ENCODE results near the gene C5orf15.
"Not testable (repeated sequence)": the region's sequence is repeated elsewhere in the genome, so short reads cannot be mapped to it uniquely, and the experiment has no call there.

C5orf15 gene

DNA sequence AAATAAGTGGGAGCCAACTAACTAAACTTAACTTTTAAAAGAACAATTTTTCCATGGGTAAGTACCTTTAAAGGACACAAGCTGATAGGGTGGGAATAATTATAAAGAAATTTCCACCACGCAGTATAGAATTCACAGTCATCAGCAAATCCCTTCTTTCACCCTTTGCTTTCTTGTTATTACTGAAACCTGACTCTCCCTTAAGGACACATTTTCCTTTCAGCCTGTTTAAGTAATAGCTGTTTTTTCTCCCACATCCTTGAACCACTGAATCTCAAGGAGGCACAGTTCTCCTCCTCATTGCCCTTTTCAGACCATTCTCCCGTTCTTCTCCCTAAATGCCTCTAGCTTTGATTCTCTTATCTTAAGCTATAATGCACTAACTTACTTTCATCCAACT, 6.3 kb downstream of the C5orf15 start:
- DNase-seq: no peak

DNA sequence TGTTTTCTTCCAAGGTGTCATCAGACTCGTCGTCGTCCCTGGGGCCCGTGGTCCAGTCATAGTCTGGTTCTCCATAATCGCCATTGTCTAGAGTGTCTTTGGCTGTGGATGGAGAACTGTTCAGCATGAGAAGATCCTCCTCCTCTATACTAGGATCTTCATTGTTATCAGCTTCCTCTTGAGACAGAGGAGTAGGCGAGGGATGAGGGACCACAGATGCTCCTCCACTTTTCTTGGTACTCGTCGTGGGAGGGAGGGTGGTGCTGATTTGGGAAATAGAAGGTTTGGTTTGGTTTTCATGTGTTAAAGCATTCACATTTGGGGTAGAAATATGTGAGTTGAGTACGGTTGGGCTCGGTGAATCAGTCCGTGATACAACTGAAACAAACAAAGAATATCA, 8.8 kb downstream of the C5orf15 start:
- DNase-seq: no peak

DNA sequence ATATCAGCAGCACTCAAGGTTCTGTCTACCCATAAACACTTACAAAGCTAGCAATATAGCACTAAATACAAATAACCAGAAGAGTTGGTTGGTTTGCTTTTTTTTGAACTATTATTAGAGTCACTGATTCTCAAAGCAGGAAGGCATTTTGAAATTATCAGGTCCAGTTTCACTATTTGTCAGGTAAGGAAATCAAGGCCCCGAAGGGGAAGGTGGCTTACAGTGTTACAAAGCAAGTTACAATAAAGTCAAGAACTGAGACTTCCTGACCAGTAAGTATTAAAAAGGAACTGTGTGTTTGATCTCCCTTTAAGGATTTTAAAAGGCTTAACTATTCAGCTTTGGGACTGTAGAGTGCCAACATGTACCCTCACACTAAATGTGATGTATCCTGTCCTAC, 10.8 kb downstream of the C5orf15 start:
- no peak for DNase-seq

DNA sequence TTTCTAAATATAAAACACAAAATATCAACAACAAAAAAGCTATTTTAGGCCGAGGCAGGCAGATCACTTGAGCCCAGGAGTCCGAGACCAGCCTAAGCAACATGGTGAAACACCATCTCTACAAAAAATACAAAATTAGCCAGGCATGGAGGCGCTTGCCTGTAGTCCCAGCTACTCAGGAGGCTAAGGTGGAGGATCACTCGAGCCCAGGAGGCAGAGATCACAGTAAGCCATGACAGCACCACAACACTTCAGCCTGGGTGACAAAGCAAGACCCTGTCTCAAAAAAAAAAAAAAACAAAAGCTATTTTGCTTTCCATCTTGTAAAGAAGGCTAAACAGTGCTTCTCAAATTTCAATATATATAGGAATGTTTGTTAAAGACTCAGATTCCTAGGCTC, 11.3 kb downstream of the C5orf15 start:
- DNase-seq: no peak

DNA sequence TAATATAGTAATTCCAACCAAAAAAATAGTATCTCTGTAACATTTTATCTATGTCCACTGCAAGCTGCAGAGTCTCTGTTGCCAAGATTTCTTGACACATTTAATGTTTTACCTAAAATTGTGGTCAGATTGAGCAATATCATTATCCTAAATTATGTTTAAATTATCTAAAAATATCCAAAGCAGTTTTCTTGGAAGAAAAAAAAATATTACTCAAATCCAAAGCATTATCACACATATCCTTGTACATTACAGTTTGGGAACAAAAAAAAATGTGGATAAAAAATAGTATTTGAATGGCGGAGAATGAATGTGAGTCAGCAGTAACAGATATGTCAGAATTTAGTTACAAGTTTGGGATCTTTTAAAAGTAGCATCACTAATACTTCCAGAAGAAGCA, 12.2 kb downstream of the C5orf15 start:
- DNase-seq: not testable (repeated sequence)

DNA sequence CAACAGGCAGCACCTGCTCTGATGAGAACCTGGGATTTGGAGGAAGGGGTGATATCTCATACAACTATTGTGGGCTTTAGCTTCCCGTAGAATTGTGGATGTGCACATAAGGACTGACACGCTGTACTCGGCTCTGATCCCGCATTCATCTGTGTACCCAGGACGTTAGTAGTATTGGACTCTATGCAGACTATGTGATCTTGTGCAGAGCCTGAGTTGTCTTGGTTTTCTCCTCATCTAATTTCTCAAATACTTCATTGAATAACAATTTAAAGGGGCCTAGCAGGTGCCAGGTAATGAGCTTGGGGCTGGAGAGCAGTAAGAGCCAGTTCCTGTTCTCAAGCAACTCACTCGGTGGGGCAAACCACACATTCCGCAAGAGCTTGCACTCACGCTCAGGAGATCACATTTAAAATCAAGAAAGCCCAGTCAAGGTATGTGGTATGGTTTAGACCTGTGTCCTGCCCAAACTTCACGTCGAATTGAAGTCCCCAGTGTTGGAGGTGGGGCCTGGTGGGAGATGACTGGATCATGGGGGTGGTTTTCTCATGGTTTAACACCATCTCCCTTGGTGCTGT, 14.8 kb downstream of the C5orf15 start:
- no peak for DNase-seq

DNA sequence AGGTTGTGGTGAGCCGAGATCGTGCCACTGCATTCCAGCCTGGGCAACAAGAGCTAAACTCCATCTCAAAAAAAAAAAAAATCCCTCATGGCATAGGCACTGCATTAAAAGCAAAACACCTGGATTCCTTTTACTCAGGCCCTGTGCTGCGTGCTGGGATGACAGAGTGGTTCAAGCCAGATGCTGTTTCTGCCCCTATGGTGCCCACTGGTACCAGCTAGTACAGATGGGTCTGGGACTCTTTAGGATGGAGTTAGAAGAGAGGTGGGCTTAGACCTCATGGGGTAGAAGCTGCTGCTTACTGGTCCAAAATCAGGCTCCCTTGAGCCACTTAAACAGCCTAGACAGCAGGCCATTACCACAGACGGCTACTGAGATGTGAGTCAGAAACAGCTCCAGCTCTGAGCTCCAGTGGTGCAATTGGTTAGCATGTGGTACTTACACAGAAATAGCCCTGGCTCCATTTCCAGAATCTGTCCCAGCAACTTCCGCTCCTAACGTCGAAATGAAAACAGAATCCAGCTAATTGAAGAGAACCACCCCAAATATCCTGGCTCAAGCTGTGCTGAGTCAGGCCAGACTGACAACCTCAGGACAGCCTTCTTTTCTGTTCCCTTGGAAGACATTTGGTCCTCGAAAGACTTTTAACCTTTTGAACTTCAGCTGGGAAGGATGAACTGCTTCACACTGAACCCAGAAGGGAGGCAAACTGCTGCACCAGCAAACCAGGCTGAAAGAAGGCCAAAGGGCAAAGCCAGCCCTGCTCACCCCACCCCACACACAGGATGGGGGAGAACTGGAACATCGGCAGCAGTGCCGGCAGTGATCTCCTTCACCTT, 15.5 kb downstream of the C5orf15 start:
- DNase-seq: peak; percentile 89

DNA sequence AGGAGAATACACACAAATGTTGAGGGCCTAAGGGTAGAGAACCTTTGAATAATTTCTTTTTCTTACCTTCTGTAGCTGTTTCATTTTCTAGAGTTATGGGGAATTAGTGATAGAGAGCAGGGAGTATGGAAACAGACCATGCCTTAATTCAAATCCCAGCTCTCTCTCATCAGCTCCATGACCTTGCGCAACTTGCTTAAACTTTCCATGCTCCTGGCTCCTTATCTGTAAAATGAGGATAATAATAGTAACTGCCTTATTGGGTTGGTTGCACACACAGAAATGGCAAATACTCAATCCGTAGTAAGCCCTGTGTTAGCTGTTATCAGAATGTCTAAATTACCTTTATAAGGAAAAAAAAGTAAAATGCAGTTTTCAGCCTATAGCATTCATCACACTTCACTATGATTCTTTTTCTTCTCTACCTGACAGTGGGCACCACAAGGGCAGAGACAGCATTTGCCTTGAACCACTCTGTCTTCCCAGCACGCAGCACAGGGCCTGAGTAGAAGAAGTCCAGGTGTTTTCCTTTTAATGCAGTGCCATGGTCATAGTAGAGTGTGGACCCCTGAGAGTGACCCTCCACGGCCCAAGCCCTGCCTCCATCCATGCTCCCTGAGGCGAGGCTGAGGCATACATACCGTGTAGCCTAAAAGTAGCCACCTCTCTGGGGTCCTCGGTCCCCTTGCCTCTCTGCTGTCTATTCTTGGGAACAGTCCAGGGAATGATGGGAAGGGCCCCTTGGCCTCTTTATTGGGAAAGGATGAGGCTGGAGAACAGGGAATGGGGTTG, 17.4 kb downstream of the C5orf15 start:
- no peak for DNase-seq

DNA sequence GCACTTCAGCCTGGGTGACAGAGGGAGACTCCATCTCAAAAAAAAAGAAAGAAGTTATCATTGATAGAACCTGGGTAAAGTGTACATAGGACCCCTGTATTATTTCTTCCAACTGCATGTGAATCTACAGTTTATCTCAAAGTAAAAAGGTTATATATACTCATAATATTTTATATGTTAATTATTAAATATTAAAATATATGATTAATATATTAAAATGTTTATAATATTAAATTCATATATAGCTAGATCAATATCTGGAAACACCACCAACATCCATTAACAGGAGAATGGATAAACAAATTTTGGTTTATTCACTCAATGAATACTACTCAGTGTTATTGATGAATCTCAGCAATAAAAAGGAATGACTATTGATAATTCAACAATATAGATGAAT, 19.7 kb downstream of the C5orf15 start:
- DNase-seq: no peak

DNA sequence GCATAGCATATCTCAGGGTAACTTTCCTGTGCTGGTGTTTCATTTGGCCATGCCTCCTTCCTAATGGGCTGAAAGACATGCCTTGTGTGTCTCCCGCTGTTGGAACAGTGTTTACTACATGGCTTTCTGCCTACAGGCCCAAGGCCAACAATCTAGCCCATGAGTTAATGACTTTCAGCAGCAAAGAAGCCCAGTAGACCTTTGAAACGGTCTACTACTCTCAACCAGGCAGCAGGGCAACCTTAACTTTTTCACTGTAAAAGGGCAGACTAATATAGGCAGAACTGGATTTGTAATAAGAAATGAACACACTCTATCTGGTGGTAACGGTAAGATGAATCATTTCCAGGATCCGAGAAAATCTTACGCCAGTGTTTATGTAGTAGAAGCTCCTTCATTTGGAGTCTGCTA, 21.0 kb downstream of the C5orf15 start:
- no peak for DNase-seq

DNA sequence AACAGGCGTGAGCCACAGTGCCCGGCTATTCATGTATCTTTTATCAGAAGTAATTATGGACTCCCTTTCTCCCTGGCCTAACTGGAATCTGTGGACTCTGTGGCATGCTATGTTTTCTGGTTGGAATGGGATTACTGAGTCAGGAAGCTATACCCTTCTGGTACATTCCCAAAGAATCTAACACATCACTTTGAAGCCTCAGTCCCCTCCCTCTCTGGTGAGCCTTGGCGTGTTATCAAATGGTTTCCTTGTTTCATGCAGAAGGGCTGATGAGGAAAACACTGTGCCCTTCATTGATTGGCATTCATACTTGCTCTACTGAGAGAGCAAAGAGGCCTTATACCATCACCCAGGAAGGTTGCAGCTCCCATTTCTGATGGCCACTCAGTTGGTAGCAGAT, 22.9 kb downstream of the C5orf15 start:
- DNase-seq: peak; percentile 46

DNA sequence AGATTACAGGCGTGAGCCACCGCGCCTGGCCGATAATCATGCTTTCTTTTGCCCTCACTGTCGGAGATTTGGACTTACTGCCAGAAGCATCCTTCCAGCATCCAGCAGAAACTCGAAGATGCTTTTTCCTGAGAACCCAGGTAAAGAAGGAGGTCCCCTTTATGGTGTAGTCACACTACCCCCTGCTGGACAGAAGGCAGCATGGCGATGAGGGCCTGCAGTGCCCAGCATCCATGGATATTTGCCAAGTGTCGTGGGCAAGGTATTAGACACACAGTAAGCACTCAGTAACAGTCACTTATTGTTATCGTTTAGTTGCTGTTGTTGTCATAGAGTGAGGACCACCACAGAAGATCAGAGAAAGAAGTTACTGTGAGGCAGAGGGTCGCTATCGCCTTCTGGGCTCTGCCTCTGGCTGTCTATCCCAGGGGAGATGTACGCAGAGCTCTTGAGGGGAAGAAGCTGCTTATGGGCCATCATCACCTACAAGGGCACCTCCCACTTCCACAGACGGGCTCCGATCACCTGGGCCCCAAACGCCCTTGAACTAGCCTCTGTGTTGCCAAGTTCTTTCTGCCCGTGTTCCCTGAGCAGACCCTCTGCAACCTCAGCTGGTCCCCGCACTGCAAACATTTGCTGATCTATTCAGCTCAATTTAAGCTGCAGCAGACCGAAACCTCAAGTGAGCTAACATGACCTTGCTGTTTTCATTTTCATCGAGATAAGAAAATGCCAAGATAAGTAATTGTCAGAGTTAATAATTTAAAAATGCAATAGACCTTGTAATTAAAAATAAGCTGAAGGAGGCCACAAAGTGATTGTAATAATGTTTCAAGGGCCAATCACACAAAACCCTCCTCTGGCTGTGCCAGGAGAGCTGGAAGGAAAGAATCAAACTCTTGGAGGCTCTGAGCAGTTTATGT, 23.9 kb downstream of the C5orf15 start:
- peak; percentile 42 for DNase-seq

DNA sequence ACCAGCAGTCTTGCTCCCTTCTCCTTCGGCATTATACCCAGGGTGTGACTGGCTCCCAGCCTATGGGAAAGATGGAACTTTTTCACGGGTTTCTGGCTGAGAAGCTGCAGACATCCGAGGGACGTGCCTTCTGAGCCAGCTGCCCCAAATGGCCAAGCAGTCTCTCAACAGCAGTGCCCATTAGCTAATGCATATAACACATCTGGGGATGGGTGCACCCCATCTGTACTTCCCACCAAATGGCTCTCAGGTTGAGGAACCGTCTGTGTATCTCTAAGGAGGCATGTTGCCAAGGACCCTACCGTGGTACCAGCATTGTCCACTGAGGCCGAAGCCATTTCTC, 25.0 kb downstream of the C5orf15 start:
- no peak for DNase-seq

DNA sequence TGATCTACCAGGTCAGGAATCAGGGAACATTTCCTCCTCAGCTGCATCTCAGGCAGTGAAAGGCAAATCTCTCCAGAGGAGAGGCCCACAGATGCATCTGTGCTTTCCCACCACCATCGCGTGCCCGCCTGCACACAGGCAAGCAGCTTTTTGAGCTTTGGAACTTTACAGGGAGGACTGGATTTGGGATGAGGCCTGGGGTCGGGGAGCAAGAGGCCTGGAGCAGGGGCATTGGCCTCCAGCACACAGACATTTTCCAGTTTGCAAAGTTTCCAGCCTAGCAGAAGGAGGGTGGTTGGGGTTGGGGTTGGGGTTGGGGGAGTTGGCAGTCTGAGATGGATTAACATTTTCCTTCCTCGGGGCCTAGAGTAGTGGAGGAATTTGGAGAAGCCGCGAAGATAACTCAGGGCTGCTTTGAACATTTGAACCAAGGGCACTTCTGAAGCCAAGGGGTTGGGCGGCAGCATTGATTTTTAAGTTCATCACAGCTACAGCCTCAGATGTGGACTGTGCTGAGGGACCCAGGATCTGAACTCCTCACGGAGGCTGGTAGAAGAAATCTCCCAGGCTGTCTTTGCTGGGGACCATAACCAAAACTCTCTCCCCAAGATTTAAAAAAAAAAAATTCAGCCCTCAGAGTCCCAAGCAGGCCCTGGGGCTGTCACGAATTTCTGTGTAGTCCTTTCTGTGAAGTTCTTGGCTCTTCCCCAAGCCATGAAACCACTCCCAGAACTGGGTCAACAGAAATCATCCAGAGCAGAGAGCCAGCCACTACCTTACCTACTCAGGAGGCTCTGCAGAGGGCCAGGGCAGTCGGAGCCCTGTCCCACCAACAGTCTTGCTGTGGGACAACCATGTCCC, 25.6 kb downstream of the C5orf15 start:
- no peak for DNase-seq

DNA sequence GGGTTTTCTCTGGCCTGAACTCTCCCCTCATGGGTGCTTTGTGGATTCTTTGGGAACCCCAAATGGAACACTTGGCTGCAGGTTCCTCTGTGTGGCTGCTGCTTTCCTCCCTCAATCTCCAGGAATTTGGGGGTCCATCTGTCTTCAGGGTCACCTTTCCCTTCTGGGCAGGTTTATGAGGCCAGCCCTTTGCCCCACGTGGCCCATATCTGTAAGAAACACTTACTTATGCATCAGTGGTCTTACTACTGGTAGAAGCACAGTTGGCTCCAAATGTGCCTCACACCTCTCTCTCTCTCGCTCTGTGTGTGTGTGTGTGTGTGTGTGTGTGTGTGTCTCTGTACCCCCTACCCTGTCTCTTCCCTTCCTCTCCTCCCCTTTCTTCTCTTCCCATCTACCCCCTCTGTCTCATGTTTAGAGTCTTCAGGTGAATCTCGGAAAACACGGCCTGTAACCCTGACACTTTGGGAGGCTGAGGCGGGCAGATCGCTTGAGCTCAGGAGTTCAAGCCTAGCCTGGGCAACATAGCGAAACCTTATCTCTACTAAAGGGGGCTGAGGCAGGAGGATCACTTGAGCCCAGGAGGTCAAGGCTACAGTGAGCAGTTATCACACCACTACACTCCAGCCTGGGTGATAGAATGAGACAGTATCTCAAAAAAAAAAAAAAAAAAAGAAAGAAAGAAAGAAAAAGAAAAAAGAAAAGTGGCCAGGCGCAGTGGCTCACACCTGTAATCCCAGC, 26.8 kb downstream of the C5orf15 start:
- no peak for DNase-seq

DNA sequence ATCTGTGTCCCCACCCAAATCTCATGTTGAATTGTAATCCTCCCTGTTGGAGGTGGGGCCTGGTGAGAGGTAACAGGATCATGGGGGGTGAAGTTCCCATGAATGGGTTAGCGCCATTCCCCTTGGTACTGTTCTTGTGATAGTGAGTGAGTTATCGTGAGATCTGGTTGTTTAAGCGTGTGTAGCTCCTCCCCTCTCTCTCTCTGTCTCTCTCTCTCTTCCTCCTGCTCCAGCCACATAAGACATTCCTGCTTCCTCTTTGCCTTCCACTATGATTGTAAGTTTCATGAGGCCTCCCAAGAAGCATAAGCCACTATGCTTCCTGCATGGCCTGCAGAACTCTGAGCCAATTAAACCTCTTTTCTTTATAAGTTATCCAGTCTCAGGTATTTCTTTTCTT, 28.8 kb downstream of the C5orf15 start:
- DNase-seq: no peak

DNA sequence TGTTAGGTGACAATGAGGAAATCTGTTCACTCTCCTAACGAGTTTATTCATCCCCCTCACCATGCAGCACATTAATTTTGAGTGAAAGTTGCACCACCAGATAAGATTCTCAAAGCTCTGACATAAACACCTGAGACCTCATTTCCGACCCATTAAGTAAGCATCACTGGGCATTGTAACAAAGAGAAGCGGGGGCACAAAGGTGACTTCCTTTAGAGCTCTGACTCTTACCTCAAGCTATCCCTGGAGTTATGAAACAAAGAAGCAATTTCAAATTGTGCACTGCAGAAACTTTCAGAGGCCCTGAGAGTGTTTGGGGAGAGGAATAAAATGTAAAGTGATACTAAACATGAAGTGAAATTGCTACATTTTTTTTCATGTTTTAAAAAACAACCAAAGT, 29.5 kb downstream of the C5orf15 start:
- DNase-seq: no peak

DNA sequence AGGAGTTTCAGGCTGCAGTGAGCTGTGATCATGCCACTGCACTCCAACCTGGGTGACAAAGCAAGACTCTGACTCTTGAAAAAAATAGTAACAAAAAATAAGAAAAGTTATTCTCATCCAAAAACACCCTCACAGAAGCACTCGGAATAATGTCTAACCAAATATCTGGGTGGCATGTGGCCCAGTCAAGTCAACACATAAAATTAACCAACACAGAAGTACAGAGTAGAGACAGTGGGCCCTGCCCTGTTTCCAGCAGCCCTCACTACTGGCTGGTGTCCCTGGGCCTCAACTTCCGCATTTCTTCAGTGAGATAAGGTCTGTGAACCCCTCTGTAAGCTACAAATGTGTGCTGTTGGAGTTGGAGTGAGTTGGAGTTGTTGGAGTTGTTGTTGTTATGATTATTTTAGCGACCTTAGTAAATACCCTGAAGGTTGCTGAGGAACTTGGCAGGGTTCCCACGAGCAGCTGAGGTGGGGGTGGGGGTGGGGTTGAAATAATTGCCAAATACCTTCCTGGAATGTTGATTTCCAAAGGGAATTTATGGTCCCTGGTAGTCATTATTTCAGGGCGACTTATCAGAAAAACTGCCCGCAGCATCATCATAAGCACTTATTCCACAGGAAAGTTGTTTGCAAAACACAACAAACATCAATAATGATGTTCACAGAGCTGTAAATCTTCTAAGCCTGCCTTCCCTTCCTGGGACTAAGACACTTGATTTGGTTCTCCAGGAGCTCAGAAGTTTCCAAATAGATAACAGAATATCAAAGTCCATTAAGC, 30.2 kb downstream of the C5orf15 start:
- DNase-seq: no peak

DNA sequence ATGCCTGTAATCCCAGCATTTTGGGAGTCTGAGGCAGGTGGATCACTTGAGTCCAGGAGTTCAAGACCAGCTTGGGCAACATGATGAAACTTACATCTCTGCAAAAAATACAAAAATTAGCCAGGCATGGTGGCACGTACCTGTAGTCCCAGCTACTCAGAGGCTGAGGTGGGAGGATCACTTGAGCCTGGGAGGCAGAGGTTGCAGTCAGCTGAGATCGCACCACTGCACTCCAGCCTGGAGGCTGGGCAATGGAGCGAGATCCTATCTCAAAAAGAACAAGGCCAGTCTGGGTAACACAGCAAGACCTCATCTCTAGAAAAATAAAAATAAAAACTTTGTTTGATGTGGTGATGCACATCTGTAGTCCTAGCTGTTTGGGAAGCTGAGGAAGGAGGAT, 30.8 kb downstream of the C5orf15 start:
- not testable (repeated sequence) for DNase-seq

DNA sequence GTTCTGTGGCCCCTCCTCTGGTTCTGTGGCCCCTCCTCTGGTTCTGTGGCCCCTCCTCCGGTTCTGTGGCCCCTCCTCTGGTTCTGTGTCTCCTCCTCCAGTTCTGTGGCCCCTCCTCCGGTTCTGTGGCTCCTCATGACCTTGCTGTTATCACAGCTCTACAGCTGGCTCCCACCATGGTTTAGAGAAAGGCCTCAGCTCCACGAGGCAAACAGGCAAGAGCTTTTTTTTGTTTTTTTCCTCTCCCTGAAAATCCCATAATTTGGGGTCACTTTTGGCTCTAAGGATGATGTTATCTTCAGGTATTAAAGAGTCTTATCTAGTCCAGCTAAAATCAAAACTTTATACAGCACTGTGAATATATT, 31.8 kb downstream of the C5orf15 start:
- DNase-seq: no peak
